NCI-H460 (cell line): ENCODE data around the gene BPIFB3. TPM values are rescaled to one million over a fixed set of nuclear protein-coding genes. Genes with fewer than 3 reads are reported as not detected.

ENCODE experiments used
- DNase-seq: peaks from one replicate; pipeline ENCODE4 v3.0.0-alpha.2; 2016; ENCODE audit warnings: low read depth; ENCODE audit errors: extremely low read depth
- total RNA-seq: library from RNA; depleted of rRNA; stranded (reverse); fragments of >200 nt; shearing (Covaris generic); gene quantifications from 2 replicates; pipeline ENCODE4 v1.2.3, GENCODE V29; 2014

Gene BPIFB3
- total RNA-seq, 1 experiment from 2014 or later, result not detected

GRCh38 chr20:33059741-33060390 is 6.2 kb downstream of the BPIFB3 start:
- DNase-seq, result no peak

- DNase-seq, result no peak
Observed at GRCh38 chr20:33061658-33062028, 7.9 kb downstream of the BPIFB3 start.

DNA sequence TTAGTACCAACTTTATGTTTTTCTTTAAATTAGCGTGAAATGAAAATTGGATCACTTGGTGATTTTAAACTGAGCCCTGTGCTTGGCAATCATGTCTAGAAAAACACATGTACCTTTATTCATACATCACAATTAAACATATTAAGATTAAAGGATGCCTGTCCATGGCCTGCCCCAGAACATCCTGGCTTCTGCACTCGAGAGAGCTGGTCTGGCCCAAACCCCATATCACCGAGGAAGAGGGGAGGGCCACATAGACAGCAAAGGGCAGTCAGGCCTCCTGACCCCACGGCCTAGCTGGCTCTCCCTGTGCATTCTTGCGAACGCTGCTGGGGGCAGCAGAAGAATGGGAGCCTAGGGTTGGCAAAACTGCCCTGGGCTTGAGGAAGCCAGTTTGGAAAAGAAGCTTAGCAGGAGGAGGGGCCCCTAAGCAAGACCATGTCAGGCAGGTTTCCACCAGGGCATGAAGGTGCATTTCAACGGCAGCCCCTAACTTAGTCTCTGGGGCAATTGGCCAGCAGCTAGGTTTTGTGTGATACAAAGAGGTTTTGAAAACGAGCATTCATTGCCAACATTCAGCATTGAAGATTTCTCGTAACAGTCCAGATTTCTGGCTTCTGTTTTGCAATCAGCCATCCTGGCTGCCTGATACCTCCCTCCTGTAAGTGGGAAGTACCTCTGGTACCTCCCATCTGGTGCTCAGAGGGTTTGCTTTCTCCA is 8.6 kb downstream of the BPIFB3 start:
- DNase-seq, result no peak

GRCh38 chr20:33062825-33063149 is 9.1 kb downstream of the BPIFB3 start:
- DNase-seq, result no peak

- DNase-seq, result no peak
Observed at GRCh38 chr20:33063271-33063670, 9.6 kb downstream of the BPIFB3 start.

DNA sequence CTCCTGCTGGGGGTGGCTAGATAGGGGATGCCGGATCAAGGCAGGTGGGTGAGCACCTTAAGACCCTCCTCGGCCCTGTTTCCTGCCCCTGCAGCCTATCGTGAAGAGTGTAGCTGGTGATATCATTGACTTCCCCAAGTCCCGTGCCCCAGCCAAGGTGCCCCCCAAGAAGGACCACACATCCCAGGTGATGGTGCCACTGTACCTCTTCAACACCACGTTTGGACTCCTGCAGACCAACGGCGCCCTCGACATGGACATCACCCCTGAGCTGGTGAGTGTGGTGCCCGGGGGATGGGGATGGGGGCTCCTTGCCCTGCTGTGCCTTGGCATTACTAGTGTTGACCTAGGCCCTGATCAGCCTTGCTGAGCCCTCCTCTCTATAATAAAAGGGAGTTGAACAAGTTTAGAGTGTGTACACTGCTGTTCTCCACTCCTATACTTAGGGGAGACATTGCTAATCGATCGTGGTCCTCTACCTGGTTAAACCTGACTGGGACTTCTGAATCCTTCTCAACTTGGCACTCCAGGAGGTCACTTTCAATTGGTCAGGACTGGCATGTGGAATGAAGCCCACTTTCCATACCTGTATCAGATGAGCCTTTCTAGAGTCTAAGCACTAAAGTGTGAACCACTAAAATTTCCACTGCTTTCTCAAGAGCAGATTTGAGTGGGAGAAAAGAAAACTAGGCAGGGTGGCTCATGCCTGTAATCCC is 11.0 kb downstream of the BPIFB3 start:
- DNase-seq, result no peak

- no peak for DNase-seq
Observed at GRCh38 chr20:33065785-33066184, 12.1 kb downstream of the BPIFB3 start.

- DNase-seq, result no peak
Observed at GRCh38 chr20:33067806-33068205, 14.1 kb downstream of the BPIFB3 start.

DNA sequence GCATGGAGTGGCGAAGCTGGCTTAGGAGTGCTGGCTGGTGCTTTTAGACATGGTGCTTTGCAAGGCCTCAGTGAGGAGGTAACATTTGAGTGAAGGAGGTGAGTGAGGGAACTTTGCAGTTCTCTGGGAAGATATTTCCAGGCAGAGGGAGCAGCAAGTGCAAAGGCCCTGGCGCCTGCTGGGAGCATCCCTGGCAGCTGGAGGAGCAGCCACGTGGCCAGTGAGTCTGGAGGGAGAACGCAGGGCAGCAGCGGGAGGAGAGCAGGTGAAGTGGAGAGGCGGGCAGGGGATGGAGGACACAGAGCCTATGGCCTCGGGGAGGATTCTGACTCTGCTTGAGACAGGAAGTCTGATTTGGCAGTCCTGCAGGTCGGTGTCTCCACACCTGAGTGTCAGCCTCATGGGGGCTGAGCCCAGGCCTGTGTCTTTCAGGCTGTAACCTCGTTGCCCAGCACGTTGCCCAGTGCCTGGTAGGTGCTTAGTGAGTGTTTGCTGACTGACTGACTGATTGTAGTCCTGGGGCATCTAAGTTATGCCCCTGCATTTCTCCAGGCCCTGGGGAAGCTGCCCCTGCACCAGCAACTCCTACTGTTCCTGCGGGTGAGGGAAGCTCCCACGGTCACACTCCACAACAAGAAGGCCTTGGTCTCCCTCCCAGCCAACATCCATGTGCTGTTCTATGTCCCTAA is 14.7 kb downstream of the BPIFB3 start:
- no peak for DNase-seq

- DNase-seq, result no peak
Observed at GRCh38 chr20:33069673-33070072, 16.0 kb downstream of the BPIFB3 start.

DNA sequence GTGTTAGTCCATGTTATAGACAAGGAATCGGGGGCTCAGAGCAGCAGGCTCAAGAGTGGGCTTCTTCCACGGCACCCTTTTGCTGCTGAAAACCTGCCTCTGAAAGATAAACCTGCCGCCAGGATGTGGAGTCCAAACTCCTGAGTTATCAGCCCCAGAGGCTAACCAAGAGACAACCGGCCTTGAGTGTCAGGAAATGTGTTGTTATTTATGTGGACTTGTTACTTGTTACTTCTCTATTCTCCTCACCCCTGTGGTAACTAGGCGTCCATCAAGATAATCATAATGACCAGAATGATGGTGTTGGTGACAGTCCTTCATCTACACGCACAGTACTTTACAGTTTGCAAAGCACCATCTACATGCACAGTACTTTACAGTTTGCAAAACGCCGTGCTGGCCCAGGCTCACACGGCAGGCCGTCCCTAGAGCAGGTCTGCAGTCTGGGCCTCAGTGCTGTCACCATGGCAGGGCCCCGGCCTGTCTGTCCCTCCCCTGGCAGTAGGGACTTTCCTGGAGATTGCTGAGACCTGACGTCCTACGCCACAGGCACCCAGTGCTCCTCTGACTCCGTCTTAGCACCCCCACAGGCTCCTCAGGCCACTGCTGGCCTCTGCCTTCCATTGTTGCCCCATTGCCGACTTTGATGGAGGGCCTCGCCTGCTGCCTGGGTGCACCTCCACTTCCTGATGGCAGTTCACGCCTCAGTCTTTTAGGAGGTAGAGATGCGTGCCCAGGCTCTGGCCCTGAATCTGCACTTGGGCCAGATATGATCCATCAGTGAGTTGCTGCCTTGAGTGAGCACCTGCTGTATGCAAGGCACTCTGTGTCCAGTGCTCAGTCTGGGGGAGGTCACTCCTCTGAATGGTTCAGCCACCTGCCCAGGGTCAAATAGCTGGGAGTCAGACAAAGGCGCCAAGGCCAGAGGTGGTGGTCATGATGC is 16.7 kb downstream of the BPIFB3 start:
- no peak for DNase-seq

- DNase-seq, result no peak
Observed at GRCh38 chr20:33071198-33071597, 17.5 kb downstream of the BPIFB3 start.

DNA sequence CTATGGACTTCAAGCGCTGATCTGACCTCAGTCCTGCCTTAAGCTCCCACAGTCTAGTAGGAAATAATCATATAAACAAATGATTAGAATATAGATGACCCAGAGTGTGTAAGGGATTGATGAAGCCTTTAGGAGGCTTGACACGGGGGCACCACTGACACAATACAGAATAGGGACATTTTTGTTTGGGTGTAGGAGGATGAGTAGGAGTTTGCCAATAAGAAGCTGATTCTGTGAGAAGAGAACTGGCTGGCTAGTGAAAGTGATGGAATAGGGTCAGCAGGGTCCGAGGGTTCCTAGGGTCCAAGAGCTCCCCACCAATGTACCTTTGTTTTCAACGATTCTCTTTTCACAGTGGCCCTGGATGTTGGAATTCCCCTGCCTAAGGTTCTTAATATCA is 18.7 kb downstream of the BPIFB3 start:
- DNase-seq, result no peak

DNA sequence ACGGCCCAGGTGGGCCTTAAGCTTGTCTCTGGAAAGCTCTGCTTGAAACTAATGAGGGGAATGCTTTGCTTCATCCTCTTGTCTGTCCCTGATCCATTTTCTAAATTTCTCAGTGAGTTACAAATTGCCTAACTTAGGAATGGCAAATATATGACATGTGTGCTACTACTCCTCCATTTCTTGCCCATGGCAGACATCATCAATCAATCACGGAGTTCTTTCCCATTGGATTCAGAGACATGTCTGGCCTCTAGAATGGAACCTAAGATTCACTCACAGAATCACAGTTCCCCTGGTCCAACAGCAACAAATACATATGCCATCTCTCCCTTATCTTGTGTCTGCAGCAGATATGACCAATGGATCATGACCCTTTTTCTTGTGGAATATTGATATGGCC is 19.1 kb downstream of the BPIFB3 start:
- DNase-seq, result no peak

DNA sequence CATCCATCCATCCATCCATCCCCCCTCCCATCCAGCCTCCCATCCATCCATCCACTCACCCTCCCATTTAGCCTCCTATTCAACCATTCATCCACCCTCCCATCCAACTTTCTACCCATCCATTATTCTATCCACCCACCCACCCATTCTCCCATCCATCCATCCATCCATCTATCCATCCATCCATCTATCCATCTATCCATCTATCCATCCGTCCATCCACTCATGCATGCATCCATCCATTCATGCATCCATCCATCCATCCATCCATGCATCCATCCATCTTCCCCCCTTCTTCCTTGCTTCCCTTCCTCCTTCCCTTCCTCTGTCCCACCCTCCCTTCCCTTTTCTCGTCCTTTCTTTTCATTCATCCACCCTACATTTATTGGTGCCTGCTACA is 21.0 kb downstream of the BPIFB3 start:
- no peak for DNase-seq

DNA sequence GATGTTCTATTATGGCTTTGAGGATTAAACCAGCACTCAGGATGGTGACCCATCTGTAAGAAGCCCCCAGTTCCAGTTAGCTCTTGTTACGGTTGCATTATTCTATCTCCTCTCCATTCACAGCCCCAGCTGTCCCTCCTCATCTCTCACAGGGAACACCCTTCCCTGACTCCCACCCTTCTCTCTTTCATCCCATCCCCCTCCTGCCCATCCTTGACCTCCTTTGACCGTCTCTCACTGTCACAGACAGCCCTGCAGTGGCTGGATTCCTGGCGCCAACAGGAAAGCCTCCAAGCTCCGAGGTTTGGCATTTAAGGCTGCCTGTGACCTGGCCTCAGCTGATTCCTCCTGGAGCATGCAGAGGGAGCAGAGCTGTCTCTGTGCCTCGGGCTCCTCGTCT is 21.6 kb downstream of the BPIFB3 start:
- DNase-seq, result no peak

GRCh38 chr20:33076662-33077372 is 23.1 kb downstream of the BPIFB3 start:
- DNase-seq, result peak; percentile 6

GRCh38 chr20:33079259-33079658 is 25.6 kb downstream of the BPIFB3 start, which contains the start of gene BPIFB4:
TSS of gene BPIFB4 (plus strand) at chr20:33079643. CDS start at chr20:33081527, 1,884 bp downstream.
- no peak for DNase-seq

- DNase-seq, result no peak
Observed at GRCh38 chr20:33081411-33082154, 27.9 kb downstream of the BPIFB3 start.
